HG02759 (cell line): ENCODE results near the gene CCNK.

ENCODE experiments used
- ATAC-seq: cut with Tn5 transposase; IDR thresholded peaks from one replicate; pipeline ENCODE4 v1.9.1; 2021; ENCODE audit warnings: mild to moderate bottlenecking, moderate library complexity; ENCODE audit not compliant: unreplicated experiment

The CCNK gene

DNA sequence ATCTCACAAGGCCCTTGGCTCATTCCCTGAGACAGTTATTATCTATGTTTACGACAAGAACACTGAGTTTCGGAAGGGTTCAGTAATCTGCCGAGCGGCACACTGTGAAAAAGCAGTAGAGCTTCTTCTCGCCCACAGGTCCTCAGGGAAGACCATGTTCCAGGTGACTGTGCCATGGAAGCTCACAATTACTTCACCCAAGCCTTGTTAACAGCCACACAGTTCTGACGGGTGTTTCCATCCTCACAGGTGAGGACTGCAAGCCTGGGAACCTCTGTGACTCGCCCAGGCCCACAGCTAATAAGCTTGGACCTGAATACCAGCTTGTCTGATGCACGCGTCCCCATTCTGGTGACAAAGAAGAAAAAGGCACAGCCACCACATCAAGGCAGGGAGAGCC, 15.9 kb upstream of the CCNK start:
- no peak for ATAC-seq

DNA sequence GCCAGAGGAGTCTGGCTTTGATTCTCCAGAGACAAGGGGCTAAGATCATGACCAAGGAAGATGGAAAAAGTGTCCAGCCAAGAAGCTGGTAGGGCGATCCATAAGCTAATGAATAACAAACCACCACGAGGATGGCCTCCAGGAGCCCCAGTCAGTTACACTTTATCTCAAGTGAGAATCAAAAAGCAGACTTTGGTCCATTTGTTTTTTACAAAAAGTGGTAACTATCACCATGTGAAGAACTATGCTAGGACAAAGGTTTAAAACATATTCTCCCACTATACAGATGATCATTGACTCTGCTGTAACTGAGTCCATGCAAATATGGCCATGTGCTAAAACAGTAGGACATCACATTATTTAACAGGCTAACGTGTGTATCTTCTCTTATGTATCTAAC, 14.5 kb upstream of the CCNK start:
- ATAC-seq, result no peak

DNA sequence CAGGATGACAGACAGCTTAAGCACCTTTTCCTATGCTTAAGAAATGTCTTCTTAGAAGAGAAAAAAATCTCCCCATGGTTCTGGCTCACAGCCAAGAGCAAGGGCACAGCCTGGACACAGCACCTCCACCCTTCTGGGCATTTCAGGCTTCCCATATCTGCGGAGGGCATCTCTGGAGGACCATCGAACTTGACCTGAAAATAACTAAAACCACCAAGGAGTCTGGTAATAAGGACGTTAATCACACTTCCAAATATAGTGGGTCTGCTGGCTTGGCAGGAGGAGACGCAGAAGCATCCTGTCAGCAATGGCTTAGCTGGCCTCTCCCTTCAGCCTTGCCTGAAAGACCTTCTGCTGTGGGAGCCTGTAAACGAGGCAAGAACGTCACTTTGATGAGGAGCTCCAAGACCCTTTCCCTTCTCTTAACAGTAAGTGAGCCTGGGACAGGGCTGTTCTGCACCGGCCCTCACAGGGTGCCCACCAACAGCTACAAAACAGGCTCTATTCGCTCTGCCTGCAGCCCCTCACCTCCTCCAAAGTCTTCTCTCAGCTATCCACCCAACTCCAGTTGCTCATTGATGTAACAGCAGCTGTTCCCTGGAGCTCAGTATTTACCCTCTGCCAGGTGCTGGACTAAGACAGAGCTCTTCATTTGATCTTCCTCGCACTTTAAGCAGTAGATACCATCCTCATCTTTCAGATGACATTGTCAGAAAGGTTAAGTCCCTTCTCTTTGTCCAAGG, 13.7 kb upstream of the CCNK start:
- no peak for ATAC-seq

DNA sequence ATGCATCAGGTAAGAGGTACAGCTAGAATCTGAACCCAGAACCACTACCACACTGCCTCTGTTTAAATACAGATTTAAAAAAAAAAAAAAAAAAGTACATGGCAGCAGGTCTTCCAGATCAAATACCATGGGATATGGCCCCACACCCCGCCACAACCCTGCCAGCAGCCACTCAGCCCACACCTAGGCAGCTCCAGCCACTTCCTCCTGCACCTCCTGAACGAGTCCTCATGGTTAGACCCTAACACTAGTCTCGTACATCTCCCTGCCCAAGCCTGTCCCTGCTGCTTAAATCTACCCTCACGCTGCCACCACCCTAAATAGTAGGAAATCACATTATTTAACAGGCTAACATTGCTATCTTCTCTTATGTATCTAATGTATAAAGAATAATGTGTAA, 13.1 kb upstream of the CCNK start:
- no peak for ATAC-seq

DNA sequence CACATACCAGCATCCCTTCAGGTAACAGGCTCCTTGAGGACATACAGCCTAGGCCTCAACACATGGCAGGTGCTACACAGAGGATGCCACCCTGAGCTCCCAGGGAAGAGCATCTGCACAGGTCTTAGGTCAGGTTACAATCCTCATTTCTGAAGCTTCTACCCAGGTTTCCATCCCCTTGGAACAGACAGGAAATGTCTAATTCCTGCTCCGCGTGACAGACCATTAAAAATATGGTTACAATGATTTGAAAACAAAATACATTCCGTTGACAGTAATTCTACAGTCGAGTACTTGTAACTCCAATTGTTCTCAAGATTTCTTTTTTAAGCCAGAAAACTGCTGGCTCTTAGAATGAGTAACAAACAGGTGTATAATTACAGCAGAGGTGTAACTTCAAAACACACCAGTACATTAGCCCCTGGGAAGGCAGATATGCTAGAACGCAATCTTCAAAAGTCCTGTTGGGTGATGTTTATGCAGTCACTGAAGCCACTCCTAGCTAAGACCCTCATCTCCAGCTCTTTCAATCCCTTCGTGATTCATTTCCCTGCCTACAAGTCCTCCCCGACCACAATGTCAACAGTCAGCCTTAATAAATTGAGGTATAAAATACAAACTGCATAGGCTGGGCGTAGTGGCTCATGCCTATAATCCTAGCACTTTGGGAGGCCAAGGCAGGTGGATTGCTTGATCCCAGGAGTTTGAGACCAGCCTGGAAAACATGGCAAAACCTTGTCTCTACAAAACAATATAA, 12.2 kb upstream of the CCNK start:
- no peak for ATAC-seq

DNA sequence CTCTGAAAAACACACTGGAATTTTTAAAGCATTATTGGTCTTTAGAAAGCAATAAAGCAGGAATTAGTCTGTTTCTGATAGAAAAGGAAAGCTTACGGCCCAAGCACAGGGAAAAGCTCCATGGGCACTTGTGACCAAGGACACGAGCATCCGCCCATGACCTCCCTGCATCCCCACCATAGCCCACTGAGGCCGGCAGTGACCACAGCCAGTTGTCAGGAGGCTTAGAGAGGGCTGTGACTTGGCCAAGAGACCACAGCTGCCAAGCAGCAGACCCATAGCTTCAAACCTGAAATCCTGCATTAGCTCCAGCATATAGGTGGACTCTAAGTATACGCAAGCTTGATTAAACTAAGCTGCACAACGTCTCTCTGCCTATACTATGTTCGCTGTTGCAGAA, 9.5 kb upstream of the CCNK start:
- no peak for ATAC-seq

DNA sequence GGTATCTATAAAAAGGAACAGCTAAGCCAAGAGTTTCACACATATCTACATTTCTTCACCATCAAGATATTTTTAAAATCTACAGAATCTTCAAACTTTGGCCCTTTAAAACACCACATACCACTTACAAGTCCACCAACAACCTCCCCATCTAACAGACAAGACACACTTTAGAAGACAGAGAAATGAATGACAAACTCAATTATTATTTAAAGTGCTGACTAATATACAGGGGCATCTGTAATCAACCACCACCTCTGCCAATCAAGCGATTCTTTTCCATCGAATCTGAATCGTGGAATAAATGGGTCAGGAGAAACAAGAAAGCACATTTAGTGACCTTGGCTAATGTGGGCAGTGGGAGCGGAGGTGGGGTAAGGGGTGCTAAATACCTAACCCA, 8.3 kb upstream of the CCNK start:
- ATAC-seq, result no peak

DNA sequence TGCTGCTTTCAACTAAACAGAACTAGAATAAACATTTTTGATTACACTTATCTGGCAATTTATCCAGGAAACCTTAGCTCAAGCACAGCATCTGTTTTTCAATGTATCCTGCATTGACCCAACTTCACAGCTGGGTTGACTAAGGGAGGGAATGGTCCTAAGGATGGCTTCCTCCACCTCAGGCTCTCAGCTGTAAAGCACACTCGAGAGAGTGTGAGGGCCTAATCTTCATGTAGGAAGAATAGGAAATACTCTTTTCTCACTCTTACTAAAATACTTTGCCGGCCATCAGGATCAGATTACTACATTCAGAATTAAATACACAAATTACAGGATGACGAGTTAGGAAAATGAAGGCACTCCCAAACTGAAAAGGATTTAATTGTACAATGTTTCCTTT, 7.8 kb upstream of the CCNK start:
- ATAC-seq, result no peak

DNA sequence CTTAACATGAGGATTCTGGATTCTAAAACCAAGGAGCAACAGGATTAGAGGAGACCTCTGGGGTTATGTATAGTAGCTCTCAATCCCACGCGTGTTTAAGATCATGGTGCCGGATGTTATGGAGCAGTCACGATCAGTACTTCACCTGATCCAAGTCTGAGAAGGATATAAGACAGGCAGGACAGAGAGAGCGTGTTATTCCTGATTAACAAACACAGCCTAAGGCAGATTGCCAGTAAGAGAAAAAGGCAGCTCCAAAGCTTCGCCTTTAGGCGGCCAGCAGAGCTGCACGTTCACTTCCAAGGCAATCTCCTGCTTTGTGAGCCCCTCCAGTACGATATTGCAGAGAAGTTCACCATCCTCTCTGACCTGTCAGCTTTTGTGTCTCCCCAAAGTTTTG, 6.0 kb upstream of the CCNK start:
- ATAC-seq, result no peak

DNA sequence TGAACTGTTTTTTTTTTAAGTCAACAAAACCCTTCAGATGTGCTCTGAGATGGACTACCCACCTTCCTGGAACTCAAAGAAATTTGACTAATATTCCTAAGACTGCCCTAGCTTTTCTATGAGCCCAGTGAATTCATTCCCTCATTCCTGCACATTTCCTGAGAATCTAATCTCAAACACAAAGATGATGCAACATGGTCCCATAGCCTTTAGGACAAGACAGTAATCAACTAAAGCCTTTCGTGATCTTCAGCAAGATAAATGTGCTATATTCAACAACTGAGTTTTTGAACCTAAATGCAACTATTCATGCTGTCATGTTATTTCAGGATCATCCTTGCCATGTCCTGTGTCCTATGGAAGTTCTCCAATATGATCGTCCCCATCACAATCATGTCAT, 5.5 kb upstream of the CCNK start:
- no peak for ATAC-seq

DNA sequence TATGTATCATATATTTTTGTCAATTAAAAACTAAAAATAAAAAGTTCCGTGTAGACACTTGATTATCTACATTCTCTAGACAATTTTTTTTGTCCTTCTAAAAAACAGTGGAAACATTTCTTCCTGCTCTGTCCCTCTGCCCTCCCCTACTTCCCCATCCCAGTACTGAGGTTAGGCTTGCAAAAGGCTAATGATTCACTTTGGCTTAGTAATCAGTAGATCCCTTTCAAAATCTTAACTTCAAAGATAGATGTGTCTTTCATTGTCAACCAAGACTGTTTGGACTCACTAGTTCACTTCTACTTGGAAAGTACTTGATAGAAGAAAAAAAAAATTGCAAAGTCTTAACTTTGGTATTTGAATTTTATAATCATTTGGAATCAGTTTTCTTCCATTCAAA, 4.3 kb upstream of the CCNK start:
- ATAC-seq, result no peak

DNA sequence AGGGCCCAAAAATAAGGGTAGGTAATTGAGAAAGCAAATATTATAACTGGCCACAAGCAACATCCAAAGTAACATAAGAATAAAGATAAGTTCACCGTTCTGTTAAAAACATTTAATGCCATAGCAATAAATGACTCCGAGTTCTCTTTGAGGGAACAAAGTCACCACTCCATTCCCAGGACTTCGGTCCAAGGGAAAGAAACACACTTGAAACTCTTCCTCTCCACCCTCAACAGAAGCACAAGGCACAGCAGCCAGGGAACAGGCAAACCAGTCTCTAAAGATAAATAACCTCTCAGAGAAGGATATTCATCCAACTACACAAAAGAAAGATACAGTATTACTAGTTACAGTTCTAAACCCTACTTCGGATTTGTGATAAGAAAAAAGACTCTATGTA, 3.1 kb upstream of the CCNK start:
- no peak for ATAC-seq

DNA sequence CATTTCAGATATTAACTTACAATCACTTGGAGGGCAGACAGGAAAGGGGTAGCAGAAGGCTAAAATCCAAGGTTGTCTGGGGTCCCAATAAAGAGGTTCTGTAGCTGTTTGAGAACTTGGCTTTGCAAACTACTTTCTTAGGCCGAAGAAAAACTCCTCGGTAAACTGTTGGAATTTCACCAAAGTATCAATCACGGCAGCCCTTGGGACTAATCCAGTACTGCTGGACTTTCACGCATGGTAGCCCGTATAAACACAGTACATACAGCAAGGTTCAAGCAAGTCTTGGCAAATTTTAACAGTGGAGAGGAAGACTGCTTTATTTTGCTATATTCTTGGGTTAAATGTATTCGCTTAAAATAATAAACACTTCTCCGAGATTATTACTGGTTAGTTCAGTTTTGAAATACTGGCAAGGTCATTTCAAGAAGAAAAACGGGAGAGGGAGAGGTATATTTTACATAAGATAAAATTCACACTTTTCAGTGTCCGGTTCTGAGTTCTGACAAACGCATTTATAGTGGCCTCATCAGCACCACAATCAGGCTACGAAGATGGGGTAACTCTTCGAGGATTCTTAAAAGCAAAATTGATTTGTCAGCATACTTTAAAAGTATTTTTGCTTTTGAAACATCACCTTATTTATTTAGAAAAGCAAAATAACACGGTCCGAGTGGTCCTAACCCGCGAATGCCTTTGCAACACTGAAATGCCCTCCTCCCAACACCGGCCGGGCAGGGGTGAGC, 1.9 kb upstream of the CCNK start:
- no peak for ATAC-seq

DNA sequence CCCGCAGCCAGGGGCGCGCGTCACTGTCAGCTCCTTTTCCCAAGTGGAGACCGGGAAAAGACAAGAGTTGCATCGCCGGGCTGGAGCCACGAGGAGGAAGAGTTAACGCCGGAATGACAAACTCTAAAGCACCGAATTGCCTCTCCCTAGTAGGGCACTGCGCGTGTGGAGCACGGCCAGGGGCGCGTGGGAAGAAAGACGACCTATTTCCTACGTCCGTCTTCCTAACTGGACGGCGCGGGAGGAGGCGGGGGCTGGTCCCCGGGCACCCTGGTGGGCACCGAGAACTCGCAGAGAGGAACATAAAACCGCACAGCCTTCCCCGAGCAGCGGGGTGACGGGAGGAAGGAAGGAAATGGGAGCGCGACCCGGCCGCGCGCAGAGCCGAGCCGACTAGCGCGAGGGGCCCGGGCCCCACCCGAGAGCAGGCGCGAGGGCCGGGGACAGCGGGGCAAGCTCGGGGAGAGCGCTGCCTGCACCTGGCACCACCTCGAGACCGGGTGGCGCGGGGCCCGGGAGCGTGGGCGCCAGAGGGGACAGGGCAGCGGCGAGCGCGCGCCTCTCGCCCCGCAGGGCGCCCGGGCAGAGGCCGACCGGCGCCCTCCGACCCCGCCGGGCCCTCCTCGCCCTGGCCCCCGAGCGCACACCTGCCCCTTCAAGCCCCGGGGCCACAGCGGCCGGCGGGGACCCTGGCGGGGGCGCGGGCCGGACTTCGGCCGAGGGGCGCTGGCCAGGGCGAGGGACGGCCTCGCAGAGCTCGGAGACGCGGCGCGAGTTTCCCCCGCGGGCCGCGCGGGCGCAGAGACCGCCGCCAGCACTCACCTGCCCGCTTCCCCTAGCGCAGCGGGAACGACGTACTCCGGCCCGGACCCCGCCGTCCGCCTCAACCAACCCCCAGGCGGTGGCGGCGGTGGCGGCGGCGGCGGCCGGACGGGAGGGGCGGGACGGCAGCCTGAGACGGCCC, 1.0 kb upstream of the CCNK start, which contains the start of gene SETD3:
Gene SETD3 (minus strand): TSS at position 954 of the 964 bp plus-strand sequence. CDS start 15,054 bp downstream, outside the sequence.
- peak; percentile 8 for ATAC-seq

DNA sequence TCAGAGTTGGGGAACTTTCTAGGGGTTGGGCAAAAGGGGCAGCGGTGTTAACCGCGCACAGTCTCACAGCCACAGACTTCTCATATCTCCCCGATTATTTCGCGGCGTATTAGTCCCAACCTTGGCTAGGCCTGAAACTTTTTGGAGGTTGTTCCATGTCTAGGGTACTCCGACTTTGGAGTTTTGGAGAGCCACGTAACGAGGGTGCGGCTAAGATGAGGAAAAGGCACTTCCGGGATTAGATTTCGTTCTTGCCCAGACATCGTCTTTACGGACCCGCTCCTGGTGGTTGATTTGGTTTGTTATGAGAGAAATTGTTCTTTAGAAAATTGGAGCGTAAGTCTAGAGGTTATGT, 513 bp downstream of the CCNK start:
- ATAC-seq, result no peak

DNA sequence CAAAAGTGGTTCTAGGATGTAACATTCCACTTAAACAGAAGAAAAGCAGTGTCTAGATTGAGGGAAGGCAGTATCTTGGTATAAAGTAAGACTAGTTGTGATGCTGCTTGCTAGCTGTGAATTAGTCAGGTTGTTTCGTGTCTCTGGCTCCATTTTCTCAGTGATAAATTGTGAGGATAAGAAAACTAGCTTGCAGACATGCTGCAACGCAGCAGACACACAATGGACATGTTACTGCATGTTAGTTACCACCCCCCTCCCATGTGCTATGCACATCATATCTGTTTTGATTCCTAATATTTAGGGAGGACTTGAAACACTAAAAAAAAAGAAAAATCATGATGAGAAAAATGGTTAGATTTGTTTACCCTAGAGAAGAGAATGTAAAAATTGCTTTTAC, 2.9 kb downstream of the CCNK start:
- ATAC-seq, result no peak

DNA sequence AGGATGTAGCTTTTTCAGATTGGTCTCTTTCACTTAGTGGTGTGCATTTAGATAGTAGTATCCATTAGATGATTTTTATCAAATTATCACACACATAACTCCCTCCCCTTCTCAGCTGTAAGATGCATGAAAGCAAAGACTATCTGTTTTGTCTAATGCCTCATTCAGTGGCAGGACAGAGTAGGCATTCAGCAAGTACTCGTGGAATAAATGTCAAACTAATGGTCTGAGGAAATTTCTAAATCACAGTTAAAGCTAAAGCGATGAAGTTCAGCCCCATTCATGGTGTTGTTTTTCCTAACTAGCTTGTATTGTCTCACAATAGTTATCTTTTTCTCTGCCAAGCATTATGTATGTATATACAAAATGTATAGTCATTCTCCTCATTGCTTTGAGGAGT, 16.1 kb downstream of the CCNK start:
- ATAC-seq, result no peak

DNA sequence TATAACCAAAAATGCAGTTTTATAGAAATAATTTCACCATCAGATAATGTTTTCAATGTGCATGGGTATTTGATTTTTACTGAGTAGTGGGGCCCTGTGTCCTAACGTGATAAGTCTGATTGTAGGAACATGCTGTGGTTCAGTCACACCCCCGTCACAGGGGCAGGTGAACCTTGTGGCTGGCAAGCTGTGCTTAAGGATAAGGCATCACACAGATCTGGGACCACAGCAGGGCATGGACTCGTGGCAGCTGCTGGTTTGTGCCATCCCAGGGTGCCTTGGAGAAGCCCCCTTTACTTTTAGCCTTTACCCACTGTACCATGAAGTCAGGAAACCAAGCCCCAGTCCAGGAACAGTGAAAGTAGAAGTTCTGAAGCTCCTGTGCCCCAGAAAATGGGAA, 16.7 kb downstream of the CCNK start:
- no peak for ATAC-seq

DNA sequence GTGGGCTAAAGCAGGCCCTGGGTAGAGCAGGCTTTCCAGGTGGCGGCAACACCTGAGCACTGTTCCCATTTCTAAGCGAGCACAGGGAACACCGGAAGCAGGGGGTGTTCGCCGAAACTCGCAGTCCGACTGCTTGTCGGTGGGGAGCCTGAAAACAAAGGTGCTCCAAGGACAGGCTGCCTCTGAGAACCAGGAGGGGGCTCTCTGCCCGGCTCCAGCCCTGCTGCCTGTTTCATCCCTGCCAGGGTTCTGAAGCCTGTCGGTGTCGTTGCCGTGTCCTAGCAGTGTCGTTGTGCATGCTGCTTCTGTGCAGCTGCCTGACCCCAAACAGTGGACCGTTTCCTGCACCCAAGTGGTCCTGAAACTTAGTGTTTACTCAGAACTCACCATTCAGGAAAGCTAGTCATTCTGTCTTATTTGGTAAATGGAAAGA, 21.8 kb downstream of the CCNK start:
- no peak for ATAC-seq

DNA sequence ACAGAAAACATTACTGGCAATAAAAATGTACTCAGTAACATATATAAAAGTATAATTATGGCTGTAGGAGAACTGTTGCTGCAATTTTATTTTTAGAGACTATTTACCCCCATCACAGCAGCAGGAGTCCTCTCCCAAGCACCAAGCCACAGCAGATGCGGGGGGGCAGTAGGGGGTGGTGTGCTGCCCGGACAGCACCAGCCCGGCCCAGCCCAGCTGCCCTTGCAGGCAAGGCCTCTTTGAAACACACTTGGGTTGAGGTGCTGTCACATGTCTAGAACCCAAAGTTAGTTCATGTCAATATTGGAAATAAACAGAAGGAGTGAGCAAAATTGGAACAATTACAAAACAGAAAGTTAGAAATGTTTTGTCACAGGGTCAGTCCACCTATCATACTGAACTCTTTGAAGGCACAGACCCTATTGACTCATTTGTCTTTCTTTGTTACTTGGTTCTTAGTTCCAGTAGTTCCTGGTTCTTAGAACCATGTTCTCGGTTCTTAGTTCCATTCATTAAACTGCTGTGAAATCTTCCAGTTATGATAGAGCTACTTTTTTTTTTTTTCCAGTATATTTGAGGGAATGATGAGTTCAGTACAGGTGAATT, 22.7 kb downstream of the CCNK start:
- no peak for ATAC-seq
